HG03432 (cell line): Measurements from ENCODE around the gene PTTG2.
"Not testable (repeated sequence)": the region's sequence is repeated elsewhere in the genome, so short reads cannot be mapped to it uniquely, and the experiment has no call there.

Source experiments
- ATAC-seq: cut with Tn5 transposase; IDR thresholded peaks from one replicate; pipeline ENCODE4 v1.9.1; 2021; ENCODE audit warnings: mild to moderate bottlenecking, moderate library complexity; ENCODE audit not compliant: unreplicated experiment

Gene PTTG2

GRCh38 chr4:37960098-37960497 is at the start of gene PTTG2:
TSS of gene PTTG2 (plus strand) at chr4:37960398. CDS start at chr4:37960435, 37 bp downstream.
- no peak for ATAC-seq

GRCh38 chr4:37914539-37914938 is 45.7 kb upstream of the PTTG2 start:
- ATAC-seq, result no peak

DNA sequence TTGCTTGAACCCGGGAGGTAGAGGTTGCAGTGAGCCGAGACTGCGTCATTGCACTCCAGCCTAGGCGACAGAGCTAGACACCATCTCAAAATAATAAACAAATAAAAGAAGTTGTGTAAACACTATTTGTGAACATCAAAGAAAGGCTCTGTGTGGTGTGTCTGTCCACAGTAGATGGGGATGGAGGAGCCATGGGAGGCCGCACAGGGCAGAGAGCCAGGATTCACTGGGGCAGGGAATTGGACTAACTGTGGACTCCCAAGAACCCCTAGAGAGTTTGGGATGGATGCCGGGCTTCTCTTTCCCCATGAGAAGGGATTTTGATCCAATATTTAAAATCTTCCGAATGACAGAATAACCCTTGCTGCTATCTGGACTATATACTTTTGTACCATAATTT is 42.8 kb upstream of the PTTG2 start:
- no peak for ATAC-seq

GRCh38 chr4:37918653-37919052 is 41.5 kb upstream of the PTTG2 start:
- no peak for ATAC-seq

DNA sequence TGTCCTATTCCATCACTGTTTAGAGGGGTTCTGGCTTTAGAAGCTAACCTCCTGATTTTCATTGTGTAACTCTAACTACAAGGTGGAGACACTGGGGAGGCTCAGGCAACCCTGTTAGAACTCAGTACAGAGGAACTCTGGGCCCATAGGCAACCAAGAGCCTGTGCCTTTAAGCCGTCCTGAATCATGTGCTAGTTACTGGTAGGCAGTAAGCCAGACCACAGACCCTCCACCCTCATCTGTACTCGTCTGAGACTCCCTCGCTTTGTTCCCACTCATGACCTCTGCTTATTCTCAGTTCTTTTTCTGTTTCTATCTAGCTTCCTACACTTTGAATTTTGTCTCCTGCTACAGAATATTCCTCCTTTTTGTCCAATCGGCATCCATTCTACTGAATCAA is 37.9 kb upstream of the PTTG2 start:
- ATAC-seq, result no peak

DNA sequence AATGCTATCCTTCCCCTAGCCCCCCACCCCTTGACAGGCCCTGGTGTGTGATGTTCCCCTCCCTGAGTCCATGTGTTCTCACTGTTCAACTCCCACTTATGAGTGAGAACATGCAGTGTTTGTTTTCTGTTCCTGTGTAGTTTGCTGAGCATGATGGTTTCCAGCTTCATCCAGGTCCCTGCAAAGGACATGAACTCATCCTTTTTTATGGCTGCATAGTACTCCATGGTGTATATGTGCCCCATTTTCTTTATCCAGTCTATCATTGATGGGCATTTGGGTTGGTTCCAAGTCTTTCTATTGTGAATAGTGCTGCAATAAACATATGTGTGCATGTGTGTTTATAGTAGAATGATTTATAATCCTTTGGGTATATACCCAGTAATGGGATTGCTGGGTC is 37.1 kb upstream of the PTTG2 start:
- not testable (repeated sequence) for ATAC-seq

DNA sequence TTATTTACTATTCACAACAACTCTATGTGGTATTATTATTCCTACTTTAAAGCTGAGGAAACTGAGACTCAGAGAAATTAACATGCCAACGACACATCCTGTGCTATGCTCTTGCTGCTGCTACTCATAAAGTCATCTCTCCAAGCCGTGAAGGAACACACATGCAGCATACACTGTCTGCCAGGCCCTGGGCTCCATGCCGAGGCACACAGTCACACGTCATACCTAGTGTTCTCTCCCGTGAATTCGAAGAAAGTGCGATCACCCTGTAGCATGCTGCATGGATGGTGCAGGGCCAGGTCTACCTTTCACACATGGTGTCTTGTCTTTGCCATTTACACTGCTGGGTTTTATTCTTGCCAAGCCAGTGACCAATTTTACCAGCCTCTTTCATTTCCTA is 35.3 kb upstream of the PTTG2 start:
- ATAC-seq, result no peak

DNA sequence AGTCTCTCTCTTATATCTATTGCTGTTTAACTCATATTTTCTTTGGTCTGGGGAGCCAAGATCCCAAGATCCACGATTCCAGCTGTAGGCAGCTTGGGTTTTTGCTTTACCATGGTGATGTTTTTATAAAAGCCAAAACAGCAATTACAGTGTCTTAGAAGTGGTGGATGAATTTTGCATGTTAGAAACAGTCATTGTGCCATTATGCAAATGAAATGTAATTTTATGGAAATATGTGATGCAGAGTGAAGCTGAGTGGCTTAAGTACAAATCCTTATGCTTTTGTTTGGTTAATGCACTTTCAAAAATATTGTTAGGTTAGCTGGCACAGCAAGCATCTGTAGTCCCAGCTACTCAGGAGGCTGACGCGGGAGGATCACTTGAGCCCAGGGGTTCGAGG is 32.8 kb upstream of the PTTG2 start:
- ATAC-seq, result no peak

- ATAC-seq, result no peak
Observed at GRCh38 chr4:37928426-37929416, 31.5 kb upstream of the PTTG2 start.

- no peak for ATAC-seq
Observed at GRCh38 chr4:37934096-37934495, 26.1 kb upstream of the PTTG2 start.

DNA sequence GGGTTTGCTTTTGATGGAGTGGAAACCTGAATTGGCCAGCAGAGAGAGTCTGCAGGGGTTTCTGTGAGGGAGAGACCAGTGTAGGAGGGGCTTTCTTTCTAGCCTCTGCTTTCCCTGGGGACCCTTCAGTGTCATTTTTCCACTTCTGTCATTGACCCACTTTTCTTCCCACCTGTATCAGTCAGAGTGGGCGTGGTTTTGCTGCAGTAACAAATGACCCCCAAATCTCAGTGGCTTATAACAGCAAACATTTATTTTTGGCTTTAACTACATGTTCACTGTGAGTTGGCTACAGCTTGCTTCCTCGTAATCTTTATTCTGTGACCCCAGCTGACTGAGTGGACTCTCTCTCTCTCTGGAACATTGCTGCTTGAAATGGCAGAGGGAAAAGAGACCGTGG is 25.6 kb upstream of the PTTG2 start:
- ATAC-seq, result no peak

DNA sequence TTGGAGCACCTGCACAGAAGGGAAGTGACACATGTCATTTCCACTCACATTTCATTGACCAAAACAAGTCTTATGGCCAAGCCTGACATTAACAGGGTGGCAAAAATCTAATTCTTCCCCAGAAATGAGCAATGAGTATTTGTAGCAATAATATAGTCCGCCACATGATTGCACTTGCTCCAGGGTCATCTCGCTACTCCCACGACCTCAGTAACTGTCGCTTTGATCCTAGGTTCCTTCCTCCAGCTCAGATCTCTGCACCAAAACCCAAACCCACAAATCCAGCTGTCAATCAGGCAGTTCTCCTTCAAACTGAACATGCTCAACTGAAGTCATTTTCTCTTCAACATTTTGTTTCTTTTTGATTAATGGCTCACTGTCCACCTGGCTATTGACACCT is 25.2 kb upstream of the PTTG2 start:
- ATAC-seq, result no peak

DNA sequence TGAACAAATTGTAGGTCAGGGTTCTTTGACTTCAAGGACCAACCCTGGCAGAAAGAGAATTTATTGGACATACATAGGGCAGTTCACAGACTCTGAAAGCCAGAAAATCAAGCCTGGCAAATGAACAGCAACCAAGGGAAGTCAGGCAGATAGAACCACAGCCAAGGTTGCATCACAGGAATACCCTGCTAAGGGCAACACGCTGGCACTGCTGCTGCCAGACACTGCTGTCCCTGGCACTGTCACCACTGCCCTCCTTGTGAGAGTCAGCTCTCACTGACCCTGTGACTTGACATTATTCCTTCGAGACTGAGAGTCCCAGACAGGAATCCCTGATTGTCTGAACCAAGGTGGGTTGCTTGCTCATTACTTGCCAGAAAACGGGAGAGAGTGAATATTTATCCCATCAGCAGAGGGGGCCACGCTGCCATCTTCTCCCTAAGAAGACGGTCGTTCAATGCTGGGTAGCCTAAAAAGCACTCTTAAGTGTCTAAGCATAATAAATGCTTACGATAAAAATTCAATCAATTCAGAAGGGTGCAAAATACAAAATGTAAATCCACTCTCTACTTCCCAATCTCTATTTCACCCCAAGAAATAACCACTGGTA is 23.2 kb upstream of the PTTG2 start:
- ATAC-seq, result no peak

- no peak for ATAC-seq
Observed at GRCh38 chr4:37938208-37938607, 22.0 kb upstream of the PTTG2 start.

GRCh38 chr4:37946503-37947179 is 13.6 kb upstream of the PTTG2 start:
- ATAC-seq, result no peak

DNA sequence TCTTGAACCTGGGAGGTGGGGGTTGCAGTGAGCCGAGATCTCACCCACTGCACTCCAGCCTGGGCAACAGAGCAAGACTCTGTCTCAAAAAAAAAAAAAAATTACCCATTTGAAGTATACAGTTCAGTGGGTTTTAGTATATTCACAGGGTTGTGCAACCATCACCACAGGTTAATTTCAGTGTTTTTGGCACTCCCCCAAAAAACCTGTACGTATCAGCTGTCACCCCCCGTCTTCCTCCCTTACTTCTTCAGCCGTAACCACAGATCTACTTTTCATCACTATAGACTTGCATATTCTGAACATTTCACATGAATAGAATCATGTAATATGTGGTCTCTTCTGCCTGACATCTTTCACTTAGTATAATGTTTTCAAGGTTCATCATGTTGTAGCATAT is 11.7 kb upstream of the PTTG2 start:
- ATAC-seq, result peak; percentile 54

DNA sequence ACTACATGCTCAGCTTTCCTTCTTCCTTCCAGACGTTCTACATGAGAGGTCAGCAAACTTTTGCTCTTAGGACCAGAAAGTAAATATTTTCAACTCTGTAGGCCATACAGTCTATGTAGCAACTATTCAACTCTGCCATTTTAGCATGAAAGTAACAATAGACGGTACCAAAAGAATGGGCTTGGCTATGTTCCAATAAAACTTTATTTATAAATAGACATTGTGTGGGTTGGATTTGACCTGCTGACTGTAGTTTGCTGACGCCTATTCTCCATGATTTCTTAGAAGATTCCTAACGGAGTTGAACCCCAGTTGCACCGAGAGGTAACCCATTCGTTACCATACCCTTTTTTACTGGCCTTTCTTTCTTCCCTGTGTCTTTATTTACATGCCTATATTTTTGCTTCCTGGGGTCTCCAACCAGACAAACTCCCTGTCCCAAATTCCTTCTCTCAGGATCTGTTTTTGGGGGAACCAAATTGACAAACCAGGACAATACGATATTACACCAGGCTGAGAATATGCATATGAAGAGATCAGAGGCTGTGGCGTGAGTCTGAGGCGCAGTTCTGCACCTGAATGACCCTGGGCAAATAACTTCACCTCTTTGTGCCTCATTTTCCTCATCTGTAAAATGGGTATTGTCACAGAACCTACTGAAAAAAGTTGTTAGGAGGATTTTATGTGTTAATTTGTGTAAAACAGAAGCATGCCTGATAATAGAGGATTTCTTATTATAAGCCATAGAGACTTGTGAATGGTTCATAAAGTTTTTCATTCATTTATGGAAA is 10.4 kb upstream of the PTTG2 start:
- no peak for ATAC-seq

DNA sequence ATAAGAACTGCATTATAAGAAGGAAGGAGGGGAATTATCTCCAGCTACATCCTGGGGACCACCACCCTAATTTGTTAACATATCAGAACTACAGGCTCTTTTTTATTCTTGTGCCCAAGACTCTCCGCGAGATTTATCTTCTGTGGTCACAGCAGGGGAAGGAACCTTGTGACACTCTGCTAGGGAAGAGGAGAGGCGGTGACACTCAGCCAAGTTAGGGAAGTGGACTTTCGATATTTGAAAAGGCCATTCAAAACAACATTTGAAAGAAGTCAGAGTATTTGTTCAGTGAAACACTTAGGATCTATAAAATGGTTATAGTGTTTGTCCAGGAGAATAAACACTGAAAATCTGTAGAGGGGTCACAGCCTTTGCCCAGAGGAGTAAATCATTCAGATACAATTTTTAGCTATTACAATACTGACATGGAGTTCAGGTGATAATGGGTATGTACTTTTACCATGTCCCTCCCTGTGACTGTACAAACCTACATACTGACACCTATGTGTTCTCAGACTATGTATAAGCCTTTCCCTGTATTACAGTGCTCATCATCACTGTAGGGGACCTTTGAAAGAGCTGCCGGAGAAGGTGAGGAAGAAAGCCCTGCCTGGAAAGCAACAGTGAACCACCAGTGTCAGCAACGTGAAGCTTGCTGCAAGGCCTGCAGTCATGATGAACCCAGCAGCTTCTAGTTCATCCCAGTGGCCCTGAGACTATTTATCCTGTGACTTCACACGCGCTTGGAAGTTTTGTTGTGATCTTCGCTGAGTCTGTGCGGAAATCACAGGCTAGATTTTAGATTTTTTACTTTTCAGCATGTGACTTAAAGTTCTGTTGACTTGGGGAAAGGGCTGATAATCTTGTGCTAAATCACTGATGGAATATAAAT is 8.5 kb upstream of the PTTG2 start:
- no peak for ATAC-seq

GRCh38 chr4:37953156-37953555 is 7.0 kb upstream of the PTTG2 start:
- ATAC-seq, result no peak
